ENCODE measurements around the gene ACTN1. TPM values are rescaled to one million over a fixed set of nuclear protein-coding genes. Genes with fewer than 3 reads are reported as not detected.

Gene ACTN1
- total RNA-seq, 2 experiments from 2014 or later = 70.6 to 72.2 TPM

- CTCF ChIA-PET = interaction anchor here (1.0 kb wide), 1 partner anchor 35 kb away, joined by 4 read pairs; no protein-coding TSS in a partner anchor
- DNase-seq = no peak
- POLR2A ChIA-PET = no interaction called here
Measured at GRCh38 chr14:68945585-68946488, 33.3 kb downstream of the ACTN1 start.

DNA sequence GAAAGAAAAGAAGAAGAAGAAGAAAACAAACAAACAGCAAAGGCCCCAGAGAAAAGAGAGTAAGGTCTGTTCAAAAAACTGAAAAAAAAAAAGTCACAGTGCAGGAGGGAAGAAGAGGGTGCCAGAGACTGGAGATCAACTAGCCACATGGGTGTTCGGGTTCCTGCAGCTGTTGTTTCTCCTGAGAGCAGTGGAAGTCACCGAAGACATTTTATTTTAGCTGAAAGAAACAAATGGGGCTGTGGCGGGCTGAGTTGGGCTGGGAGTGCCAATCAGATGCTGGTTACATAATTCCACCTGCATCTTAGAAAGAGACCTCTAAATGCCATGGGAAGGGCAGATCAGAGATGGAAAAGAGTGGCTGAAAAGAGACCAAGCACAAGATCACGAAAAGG lies 33.9 kb downstream of the ACTN1 start:
- H3K4me1 Mint-ChIP-seq (ENCODE audit: low read depth) = peaks cover 33% of the 10 kb centered on the region
- intact Hi-C loops (cut with micrococcal nuclease) = no loop called here
- H3K9me3 Mint-ChIP-seq = no peaks in the 10 kb centered on the region
- H3K36me3 Mint-ChIP-seq = no peaks in the 10 kb centered on the region
- no peak overlapping the region for H3K27ac Mint-ChIP-seq
- H3K4me3 Mint-ChIP-seq = no peak overlapping the region
- no peak for DNase-seq
- CTCF ChIA-PET = interaction anchor here (1.0 kb wide), 1 partner anchor 34 kb away, joined by 4 read pairs; no protein-coding TSS in a partner anchor
- no peaks in the 10 kb centered on the region for H3K27me3 Mint-ChIP-seq
- POLR2A ChIA-PET = no interaction called here

More at GRCh38 chr14:68945585-68946488, 33.3 kb downstream of the ACTN1 start:
- intact Hi-C loops (cut with micrococcal nuclease) = no loop called here
- Mint-ChIP-seq H3K9me3 (no peaks in the 10 kb centered on the region), H3K27ac (no peak overlapping the region), H3K36me3 (no peaks in the 10 kb centered on the region), H3K4me3 (no peak overlapping the region), H3K27me3 (no peaks in the 10 kb centered on the region), H3K4me1 (ENCODE audit: low read depth) (peaks cover 36% of the 10 kb centered on the region)

DNA sequence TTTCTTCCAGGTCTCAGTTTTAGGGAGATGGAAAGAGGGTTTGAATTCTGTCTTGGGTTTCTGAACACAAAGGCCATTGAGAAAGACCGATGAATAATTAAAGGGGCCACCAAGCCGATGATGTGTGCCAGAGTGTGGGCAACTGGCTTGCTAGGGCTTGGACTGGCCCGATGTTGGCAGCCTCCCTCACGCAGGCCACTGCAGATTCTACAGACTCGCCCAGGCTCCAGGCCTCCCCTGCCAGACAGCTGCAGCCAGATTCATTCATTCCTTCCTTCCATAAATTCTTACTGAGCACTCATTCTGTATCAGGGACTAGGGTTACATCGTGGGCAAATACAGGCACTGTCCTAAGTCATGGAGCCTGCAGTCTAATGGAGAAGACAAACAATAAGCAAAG lies 34.9 kb downstream of the ACTN1 start:
- intact Hi-C loops (cut with micrococcal nuclease) = no loop called here

GRCh38 chr14:68943107-68943506 lies 36.0 kb downstream of the ACTN1 start:
- Mint-ChIP-seq H3K27me3 (no peaks in the 10 kb centered on the region), H3K27ac (no peak overlapping the region), H3K9me3 (no peaks in the 10 kb centered on the region), H3K4me1 (ENCODE audit: low read depth) (peaks cover 35% of the 10 kb centered on the region), H3K4me3 (no peak overlapping the region), H3K36me3 (no peaks in the 10 kb centered on the region)
- intact Hi-C loops (cut with micrococcal nuclease) = no loop called here
- DNase-seq = no peak
- POLR2A ChIA-PET = no interaction called here
- CTCF ChIA-PET = interaction anchor here (1.3 kb wide), 1 partner anchor 32 kb away, joined by 3 read pairs; no protein-coding TSS in a partner anchor

More for the DNA sequence above, 34.9 kb downstream of the ACTN1 start:
- H3K9me3 Mint-ChIP-seq = no peaks in the 10 kb centered on the region
- DNase-seq = no peak
- POLR2A ChIA-PET = no interaction called here
- CTCF ChIA-PET = interaction anchor here (1.3 kb wide), 1 partner anchor 33 kb away, joined by 3 read pairs; no protein-coding TSS in a partner anchor
- no peaks in the 10 kb centered on the region for H3K36me3 Mint-ChIP-seq
- peaks cover 30% of the 10 kb centered on the region for H3K4me1 Mint-ChIP-seq (ENCODE audit: low read depth)
- no peak overlapping the region for H3K27ac Mint-ChIP-seq
- no peaks in the 10 kb centered on the region for H3K27me3 Mint-ChIP-seq
- no peak overlapping the region for H3K4me3 Mint-ChIP-seq

DNA sequence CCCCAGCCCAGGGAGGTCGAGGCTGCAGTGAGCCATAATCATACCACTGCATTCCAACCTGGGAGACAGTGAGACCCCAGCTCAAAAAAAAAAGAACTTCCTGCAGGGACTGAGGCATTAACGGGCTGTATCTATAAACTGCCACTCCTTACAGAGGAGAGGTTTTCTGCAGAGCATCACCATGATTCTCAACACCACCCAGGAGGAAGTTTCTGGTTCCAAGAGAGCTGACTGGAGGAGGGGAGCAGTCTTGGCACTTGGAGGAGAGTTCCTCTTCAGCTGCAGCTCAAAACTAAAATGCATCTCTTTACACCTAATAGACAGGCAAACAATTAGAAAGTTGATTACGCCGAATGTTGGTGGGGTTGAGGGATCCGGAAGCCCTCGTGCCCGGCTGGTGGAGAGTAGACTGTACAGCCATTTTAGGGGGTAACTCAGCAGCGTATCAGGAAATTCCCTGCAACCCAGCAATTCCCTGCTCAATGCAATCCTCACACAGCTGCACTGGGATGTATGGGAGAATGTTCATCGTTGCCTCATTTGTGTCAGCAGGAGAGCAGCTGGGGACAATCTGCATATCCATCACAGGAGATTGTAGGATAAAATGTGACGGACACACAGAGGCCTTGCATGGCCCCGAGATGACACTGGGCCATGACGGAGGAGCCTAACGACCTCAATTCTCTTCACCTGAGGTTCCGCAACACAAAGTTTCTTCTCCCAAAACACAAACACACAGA lies 36.6 kb downstream of the ACTN1 start:
- CTCF ChIA-PET = interaction anchor here (4.2 kb wide), 1 partner anchor 31 kb away, joined by 11 read pairs; no protein-coding TSS in a partner anchor
- Mint-ChIP-seq H3K4me1 (ENCODE audit: low read depth) (peaks cover 41% of the 10 kb centered on the region), H3K9me3 (no peaks in the 10 kb centered on the region), H3K36me3 (no peaks in the 10 kb centered on the region), H3K27me3 (no peaks in the 10 kb centered on the region), H3K27ac (no peak overlapping the region), H3K4me3 (no peak overlapping the region)
- POLR2A ChIA-PET = no interaction called here
- intact Hi-C loops (cut with micrococcal nuclease) = no loop called here
- DNase-seq = no peak

GRCh38 chr14:68941820-68942219 lies 37.3 kb downstream of the ACTN1 start:
- no peak for DNase-seq
- ChIA-PET POLR2A (no interaction called here), CTCF (interaction anchor here (4.2 kb wide), 1 partner anchor 31 kb away, joined by 11 read pairs; no protein-coding TSS in a partner anchor)
- H3K27ac Mint-ChIP-seq = no peak overlapping the region
- peaks cover 36% of the 10 kb centered on the region for H3K4me1 Mint-ChIP-seq (ENCODE audit: low read depth)
- no peaks in the 10 kb centered on the region for H3K27me3 Mint-ChIP-seq
- no peaks in the 10 kb centered on the region for H3K9me3 Mint-ChIP-seq
- H3K4me3 Mint-ChIP-seq = no peak overlapping the region
- intact Hi-C loops (cut with micrococcal nuclease) = no loop called here
- H3K36me3 Mint-ChIP-seq = no peaks in the 10 kb centered on the region

DNA sequence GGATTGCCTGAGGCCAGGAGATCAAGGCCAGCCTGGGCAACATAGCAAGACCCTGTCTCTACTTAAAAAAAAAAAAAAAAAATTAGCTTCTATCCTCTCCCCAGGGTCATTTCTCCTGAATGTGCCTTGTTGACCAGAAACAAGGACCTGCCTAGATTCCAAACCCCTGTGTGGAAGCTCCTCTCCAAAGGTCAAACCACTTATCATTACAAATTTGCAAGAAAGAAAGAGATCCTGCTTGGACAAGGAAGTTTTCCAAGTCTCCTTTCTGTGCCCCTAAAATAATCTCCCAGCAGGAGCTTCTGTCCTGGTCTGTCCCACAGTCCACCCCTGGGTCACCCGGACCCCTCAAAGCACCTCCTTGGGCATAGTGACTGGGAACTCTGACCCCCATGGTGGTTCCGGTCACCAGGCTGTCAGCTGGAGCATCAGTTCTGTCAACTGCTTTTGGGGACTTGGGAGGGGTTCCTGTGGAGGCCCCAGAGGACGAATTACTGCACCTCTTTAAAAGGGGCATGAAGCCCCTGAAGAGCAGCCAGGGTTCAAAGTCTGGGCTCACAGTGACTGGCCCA lies 38.4 kb downstream of the ACTN1 start:
- peaks cover 25% of the 10 kb centered on the region for H3K4me1 Mint-ChIP-seq (ENCODE audit: low read depth)
- CTCF ChIA-PET = interaction anchor here (1.6 to 4.2 kb wide), 2 partner anchors 8 to 30 kb away, joined by 5 to 11 read pairs; no protein-coding TSS in a partner anchor
- no peaks in the 10 kb centered on the region for H3K27me3 Mint-ChIP-seq
- H3K9me3 Mint-ChIP-seq = no peaks in the 10 kb centered on the region
- no peak for DNase-seq
- POLR2A ChIA-PET = no interaction called here
- no peaks in the 10 kb centered on the region for H3K36me3 Mint-ChIP-seq
- H3K27ac Mint-ChIP-seq = no peak overlapping the region
- H3K4me3 Mint-ChIP-seq = no peak overlapping the region
- intact Hi-C loops (cut with micrococcal nuclease) = no loop called here

GRCh38 chr14:68939893-68940613 lies 39.0 kb downstream of the ACTN1 start:
- Mint-ChIP-seq H3K4me3 (no peak overlapping the region), H3K9me3 (no peaks in the 10 kb centered on the region), H3K36me3 (no peaks in the 10 kb centered on the region), H3K27me3 (no peaks in the 10 kb centered on the region), H3K4me1 (ENCODE audit: low read depth) (peaks cover 19% of the 10 kb centered on the region), H3K27ac (no peak overlapping the region)
- POLR2A ChIA-PET = no interaction called here
- intact Hi-C loops (cut with micrococcal nuclease) = no loop called here
- DNase-seq = no peak
- CTCF ChIA-PET = interaction anchor here (1.0 to 4.2 kb wide), 3 partner anchors 9 to 49 kb away, joined by 3 to 11 read pairs (median 5); no protein-coding TSS in a partner anchor

GRCh38 chr14:68939181-68939892 lies 39.8 kb downstream of the ACTN1 start:
- Mint-ChIP-seq H3K27ac (no peak overlapping the region), H3K36me3 (no peaks in the 10 kb centered on the region), H3K27me3 (no peaks in the 10 kb centered on the region), H3K9me3 (no peaks in the 10 kb centered on the region), H3K4me1 (ENCODE audit: low read depth) (peaks cover 23% of the 10 kb centered on the region), H3K4me3 (no peak overlapping the region)
- intact Hi-C loops (cut with micrococcal nuclease) = no loop called here
- DNase-seq = no peak
- POLR2A ChIA-PET = no interaction called here
- CTCF ChIA-PET = interaction anchor here (1.0 to 4.2 kb wide), 4 partner anchors 10 to 49 kb away, joined by 3 to 11 read pairs (median 4); no protein-coding TSS in a partner anchor

GRCh38 chr14:68938271-68939150 lies 40.6 kb downstream of the ACTN1 start:
- DNase-seq = no peak
- intact Hi-C loops (cut with micrococcal nuclease) = no loop called here
- no peaks in the 10 kb centered on the region for H3K27me3 Mint-ChIP-seq
- H3K4me3 Mint-ChIP-seq = no peak overlapping the region
- no peaks in the 10 kb centered on the region for H3K9me3 Mint-ChIP-seq
- H3K36me3 Mint-ChIP-seq = no peaks in the 10 kb centered on the region
- ChIA-PET CTCF (interaction anchor here (1.1 to 4.2 kb wide), 2 partner anchors 13 to 27 kb away, joined by 3 to 11 read pairs; no protein-coding TSS in a partner anchor), POLR2A (no interaction called here)
- no peak overlapping the region for H3K27ac Mint-ChIP-seq
- H3K4me1 Mint-ChIP-seq (ENCODE audit: low read depth) = peaks cover 23% of the 10 kb centered on the region
